GM12878 (cell line): ENCODE measurements around the gene ST3GAL5. TPM values are rescaled to one million over a fixed set of nuclear protein-coding genes. Genes with fewer than 3 reads are reported as not detected.

Experiments
- CEBPZ ChIP-seq: fragments of 150-350 bp; IDR thresholded peaks from 2 replicates; pipeline ENCODE4 v1.6.1; 2016; ENCODE audit warnings: low read depth, low read length
- CHD1 ChIP-seq: IDR thresholded peaks from 2 replicates; pipeline ENCODE4 v1.6.1; 2012; ENCODE audit warnings: low read depth, low read length, improper control_type of control experiment
- CREB1 ChIP-seq: IDR thresholded peaks from 2 replicates; pipeline ENCODE4 v1.6.1; 2012; ENCODE audit warnings: low read depth, mild to moderate bottlenecking, inconsistent platforms
- CREM ChIP-seq: IDR thresholded peaks from 2 replicates; pipeline ENCODE4 v1.6.1; 2014; ENCODE audit warnings: antibody characterized with exemption, low read depth
- FOXK2 ChIP-seq: fragments of 450-650 bp; IDR thresholded peaks from 2 replicates; pipeline ENCODE4 v1.6.1; 2017; ENCODE audit warnings: mild to moderate bottlenecking, moderate library complexity
- MYB ChIP-seq: fragments of 150-350 bp; IDR thresholded peaks from 2 replicates; pipeline ENCODE4 v1.6.1; 2014; ENCODE audit warnings: mild to moderate bottlenecking, low read depth, low read length, borderline replicate concordance
- PAX5 ChIP-seq: IDR thresholded peaks from 2 replicates; pipeline ENCODE4 v1.6.1; 2011; ENCODE audit warnings: low read depth, low read length, borderline replicate concordance
- PML ChIP-seq: IDR thresholded peaks from 2 replicates; pipeline ENCODE4 v1.6.1; 2012; ENCODE audit warnings: low read length, inconsistent platforms
- POLR2AphosphoS2 ChIP-seq: IDR thresholded peaks from 2 replicates; pipeline ENCODE4 v1.6.1; 2011; ENCODE audit warnings: low read depth, mild to moderate bottlenecking, low read length, improper control_type of control experiment, moderate library complexity
- RAD21 ChIP-seq: IDR thresholded peaks from 2 replicates; pipeline ENCODE4 v1.6.1; 2011; ENCODE audit warnings: mild to moderate bottlenecking, low read depth, low read length, moderate library complexity; ENCODE audit not compliant: insufficient read depth
- REST ChIP-seq: IDR thresholded peaks from 2 replicates; pipeline ENCODE4 v1.6.1; 2012; ENCODE audit warnings: mild to moderate bottlenecking, low read depth, low read length
- SIN3A ChIP-seq: IDR thresholded peaks from 2 replicates; pipeline ENCODE4 v1.6.1; 2012; ENCODE audit warnings: low read depth, low read length, improper control_type of control experiment
- SMAD1 ChIP-seq: fragments of 450-650 bp; IDR thresholded peaks from 2 replicates; pipeline ENCODE4 v1.6.1; 2018; ENCODE audit warnings: mild to moderate bottlenecking, low read depth; ENCODE audit not compliant: partially characterized antibody
- SRF ChIP-seq, 2 experiments: IDR thresholded peaks; 2 replicates each; pipeline ENCODE4 v1.6.1; 2011; ENCODE audit warnings: low read depth in 2 of 2, low read length in 2 of 2, mild to moderate bottlenecking in 1 of 2, moderate library complexity in 1 of 2
- ZNF217 ChIP-seq: fragments of 450-650 bp; IDR thresholded peaks from 2 replicates; pipeline ENCODE4 v1.6.1; 2017; ENCODE audit warnings: antibody characterized with exemption, mild to moderate bottlenecking
- ZNF384 ChIP-seq: IDR thresholded peaks from 2 replicates; pipeline ENCODE4 v1.6.1; 2012; ENCODE audit warnings: low read depth, mild to moderate bottlenecking, low read length, improper control_type of control experiment, borderline replicate concordance
- ZNF687 ChIP-seq: fragments of 450-650 bp; IDR thresholded peaks from 2 replicates; pipeline ENCODE4 v1.6.1; 2017; ENCODE audit warnings: mild to moderate bottlenecking, moderate library complexity
- ZZZ3 ChIP-seq: IDR thresholded peaks from 2 replicates; pipeline ENCODE4 v1.6.1; 2011; ENCODE audit warnings: low read depth; ENCODE audit not compliant: control insufficient read depth, insufficient read length
- polyA plus RNA-seq, 11 experiments: library from polyadenylated mRNA; depleted of rRNA in 4 of 11; unstranded in 6 of 11; stranded (reverse) in 5 of 11; fragments of >200 nt; fragmentation: Nextera tagmentation in 4 of 11; fragmentation: Illumina TruSeq in 1 of 11; extraction: Ambion mirVana in 4 of 11; extraction: Trizol in 1 of 11; gene quantifications; 1 replicate in 1 of 11; 2 replicates in 10 of 11; pipeline versions ENCODE4 v1.2.1 to v1.2.3, GENCODE V29; 2011 to 2016; ENCODE audit warnings: inconsistent platforms in 2 of 11, missing spikeins in 2 of 11, low read depth in 1 of 11
- total RNA-seq, 4 experiments: library from RNA; depleted of rRNA in 3 of 4; stranded (reverse); fragments of >200 nt in 3 of 4; fragmentation: Illumina TruSeq in 1 of 4; extraction: Trizol in 1 of 4; gene quantifications; 2 replicates each; pipeline versions ENCODE4 v1.2.1 to v1.2.3, GENCODE V29; 2013 to 2021

ST3GAL5 gene
- total and polyA plus RNA-seq, 10 of the 15 experiments (the other 5 are each of a cell fraction or from before 2014, with no cell fraction given): 5.2 to 60.9 (median 10.2) TPM

GRCh38 chr2:85888684-85889626 lies at the start of gene ST3GAL5 (continued):
- TF ChIP-seq CEBPZ: no peak
- peak; percentile 78 for TF ChIP-seq CREB1
- no peak for TF ChIP-seq SRF (IDR thresholded peaks at IDR 0.05; ENCODE audit: low read depth in 2 of 2, low read length in 2 of 2)
- peak; percentile 71 for TF ChIP-seq RAD21
- no peak for TF ChIP-seq PML
- TF ChIP-seq PAX5: no peak
- TF ChIP-seq MYB: no peak
- TF ChIP-seq CREM: peak; percentile 54; the same call in 1 of the 2 replicates
- peak; percentile 78; the same call in 1 of the 2 replicates for TF ChIP-seq ZNF217
- no peak for TF ChIP-seq REST
- no peak for TF ChIP-seq ZNF384
- peak; percentile 70 for TF ChIP-seq ZNF687
- 0 out of 2 replicates have a peak, but pooled peaks have one; percentile 37 for TF ChIP-seq FOXK2
- peak; percentile 37 for TF ChIP-seq SMAD1
- peak; percentile 61; the same call in 1 of the 2 replicates for TF ChIP-seq SIN3A
- TF ChIP-seq ZZZ3: no peak
- TF ChIP-seq CHD1: 0 out of 2 replicates have a peak, but pooled peaks have one; percentile 58
- TF ChIP-seq POLR2AphosphoS2: no peak; the same call in 1 of the 2 replicates
